Muscle of back (tissue), 11 donors: ENCODE data around the gene ERF. TPM values are rescaled to one million over a fixed set of nuclear protein-coding genes. Genes with fewer than 3 reads are reported as not detected.

Experiments
- DNase-seq, 3 donors: peaks; one replicate each; pipeline versions ENCODE4 v3.0.0 to v3.0.0-alpha.2; 2013
- polyA plus RNA-seq, 10 donors: library from polyadenylated mRNA; unstranded; fragments of 120-200 nt; gene quantifications; one replicate each; pipeline ENCODE4 v1.2.1, GENCODE V29; 2013; ENCODE audit not compliant: insufficient read length in 10 of 10

Gene ERF
- polyA plus RNA-seq, 10 donors = 28.5 to 46.1 (median 38.4) TPM

DNA sequence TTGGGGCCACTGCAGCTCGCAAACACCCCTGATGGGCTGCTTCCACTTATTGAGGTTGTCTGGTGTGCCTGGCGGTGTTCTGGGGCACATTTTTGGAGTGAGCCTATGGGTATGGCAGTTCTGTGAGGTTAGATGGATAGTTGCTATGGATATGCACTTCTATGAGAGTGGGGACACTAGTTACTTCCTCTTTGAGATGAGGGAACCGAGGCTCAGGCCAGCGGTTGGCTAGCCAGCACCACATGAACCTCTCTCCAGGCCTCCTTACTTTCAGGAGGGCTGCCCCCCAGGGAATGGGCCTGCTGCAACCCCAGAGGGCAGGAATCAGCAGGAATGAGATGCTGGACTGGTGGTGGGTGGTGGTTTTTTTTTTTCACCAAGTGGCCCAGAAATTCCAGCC, 33.5 kb upstream of the ERF start:
- DNase-seq = no peak

DNA sequence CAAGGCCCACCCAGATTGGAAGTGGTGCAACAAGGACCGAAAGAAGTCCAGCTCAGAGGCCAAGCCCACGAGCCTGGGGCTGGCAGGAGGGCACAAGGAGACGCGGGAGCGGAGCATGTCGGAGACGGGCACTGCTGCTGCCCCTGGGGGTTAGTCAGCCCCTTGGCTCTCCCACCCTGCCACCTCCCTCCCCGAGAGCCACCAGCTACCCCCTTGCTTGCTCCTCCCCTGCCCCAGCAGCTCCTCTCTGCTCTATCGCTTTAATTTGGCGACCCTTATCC, 32.8 kb upstream of the ERF start:
- DNase-seq = no peak

DNA sequence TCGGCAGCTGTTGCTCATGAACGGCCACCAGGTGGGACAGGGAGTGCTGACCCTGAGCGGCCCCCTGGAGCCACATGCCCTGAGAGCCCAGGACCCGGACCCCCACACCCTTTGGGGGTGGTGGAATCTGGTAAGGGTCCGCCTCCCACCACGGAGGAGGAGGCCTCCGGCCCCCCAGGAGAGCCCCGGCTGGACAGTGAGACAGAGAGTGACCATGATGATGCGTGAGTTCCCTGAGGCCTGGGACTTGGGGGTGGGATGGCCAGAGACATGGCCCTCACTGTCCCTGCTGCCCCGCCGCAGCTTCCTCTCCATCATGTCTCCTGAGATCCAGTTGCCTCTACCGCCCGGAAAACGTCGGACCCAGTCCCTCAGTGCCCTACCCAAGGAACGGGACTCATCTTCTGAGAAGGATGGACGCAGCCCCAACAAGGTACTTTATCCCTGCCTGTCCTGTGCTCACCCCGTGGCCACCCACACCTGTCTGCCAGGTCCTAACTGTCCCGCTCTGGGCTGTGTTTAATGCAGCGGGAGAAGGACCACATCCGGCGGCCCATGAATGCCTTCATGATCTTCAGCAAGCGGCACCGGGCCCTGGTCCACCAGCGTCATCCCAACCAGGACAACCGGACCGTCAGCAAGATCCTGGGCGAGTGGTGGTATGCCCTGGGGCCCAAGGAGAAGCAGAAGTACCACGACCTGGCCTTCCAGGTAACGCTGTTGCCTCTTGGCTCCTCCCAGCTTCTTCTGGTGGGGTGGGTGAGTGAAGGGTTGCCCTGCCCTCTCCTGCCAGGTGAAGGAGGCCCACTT, 32.3 kb upstream of the ERF start:
- no peak for DNase-seq

DNA sequence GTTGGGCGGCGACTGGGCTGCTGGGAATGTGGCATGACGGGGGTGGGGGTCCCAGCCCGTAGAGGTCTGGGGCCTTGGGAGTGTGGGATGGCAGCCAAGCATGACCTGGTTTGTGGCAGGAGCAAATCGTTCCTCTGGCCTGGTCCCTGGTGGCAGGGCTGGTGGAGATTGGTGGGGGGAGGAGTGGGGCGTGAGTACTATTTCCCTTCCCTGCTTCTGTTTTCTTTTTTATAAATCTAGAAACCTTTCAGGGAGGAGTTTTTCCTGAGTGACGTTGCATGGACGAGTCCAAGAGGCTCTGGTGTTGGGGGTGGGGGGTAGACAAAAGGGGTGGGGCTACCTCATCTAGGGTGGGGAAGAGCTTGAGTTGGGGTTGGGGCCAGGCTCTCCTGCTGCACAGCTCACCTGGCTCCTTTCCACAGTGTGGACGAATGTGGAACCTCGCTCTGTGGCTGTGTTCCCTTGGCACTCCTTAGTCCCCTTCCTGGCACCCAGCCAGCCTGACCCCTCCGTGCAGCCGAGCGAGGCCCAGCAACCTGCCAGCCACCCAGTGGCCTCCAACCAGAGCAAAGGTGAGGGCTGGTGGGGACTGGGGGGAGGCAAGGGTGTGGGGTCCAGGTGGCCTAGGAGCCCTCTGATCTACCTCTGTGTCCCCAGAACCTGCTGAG, 31.6 kb upstream of the ERF start:
- peak in 1 of 3 donors; percentile 61 for DNase-seq

DNA sequence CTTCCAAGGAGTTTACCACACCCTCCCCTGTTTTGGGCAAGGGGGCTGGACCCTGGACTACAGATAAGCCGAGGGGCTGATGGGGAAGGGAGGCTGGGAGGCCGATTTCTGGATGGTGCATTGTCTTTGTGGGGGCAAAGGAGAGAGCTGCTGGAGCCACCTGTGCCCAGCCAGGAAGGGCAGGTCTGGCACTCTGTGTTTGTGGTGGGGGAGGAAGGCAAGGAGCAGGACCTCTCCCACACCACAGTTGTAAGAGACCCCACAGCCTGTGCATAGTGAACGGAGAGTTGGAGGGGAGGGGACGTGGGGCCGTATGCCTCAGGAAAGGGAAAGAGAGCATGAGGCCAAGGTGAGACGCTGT, 31.0 kb upstream of the ERF start:
- no peak for DNase-seq

DNA sequence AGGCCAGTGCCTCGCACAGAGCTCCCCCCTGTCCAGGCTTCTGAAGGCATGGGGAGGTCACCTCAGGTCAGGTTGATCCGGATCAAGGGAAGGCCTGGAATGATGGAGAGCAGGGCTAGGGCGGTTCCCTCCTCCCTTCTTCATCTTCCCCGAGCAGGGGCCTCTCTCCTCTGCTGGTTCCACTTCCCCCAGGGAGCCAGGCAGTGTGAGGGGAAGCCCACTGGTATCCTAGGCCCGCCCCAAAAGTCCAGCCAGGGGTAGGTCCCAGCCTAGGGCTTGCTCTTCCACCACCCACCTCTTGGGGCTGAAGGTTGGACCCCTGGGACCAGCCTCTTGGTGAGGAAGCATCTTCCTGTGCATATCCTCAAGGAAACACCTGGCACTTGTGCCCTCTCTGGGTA, 30.6 kb upstream of the ERF start:
- DNase-seq = peak in 1 of 3 donors; percentile 56

DNA sequence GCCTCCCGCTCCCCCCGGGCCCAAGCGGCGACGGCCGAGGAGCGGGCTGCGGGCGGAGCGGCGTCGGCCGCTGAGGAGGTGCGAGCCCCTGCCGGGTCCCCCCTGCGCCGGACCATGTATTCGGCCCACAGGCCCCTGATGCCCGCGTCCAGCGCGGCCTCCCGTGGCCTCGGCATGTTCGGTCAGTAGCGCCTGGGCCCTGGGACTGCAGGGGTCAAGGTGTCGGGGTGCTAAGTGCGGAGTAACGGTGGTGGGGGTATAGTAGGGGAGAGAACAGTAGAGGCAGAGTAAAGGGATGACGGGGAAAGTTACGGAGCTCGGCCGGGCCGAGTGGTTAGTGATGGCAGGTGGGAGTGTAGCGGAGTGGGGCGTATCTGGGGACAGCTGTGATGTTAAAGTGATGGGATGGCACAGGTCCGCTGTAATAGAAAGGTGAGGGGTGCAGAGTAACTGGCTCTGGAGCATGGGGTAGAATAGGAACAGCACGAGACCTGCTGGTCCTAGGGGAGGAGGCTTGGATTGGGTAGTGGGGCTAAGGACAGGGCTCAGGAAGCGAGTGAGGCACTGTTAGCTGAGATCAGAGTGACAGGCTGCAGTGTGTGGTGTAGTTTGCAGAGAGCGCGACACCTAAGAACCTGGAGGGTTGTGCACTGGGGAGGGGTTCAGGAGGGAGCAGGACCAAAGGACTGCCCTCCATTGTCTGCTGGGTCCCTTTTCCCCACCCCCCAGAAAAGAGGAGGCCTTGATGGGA, 29.8 kb upstream of the ERF start:
- peak in 1 of 3 donors; percentile 67 for DNase-seq

DNA sequence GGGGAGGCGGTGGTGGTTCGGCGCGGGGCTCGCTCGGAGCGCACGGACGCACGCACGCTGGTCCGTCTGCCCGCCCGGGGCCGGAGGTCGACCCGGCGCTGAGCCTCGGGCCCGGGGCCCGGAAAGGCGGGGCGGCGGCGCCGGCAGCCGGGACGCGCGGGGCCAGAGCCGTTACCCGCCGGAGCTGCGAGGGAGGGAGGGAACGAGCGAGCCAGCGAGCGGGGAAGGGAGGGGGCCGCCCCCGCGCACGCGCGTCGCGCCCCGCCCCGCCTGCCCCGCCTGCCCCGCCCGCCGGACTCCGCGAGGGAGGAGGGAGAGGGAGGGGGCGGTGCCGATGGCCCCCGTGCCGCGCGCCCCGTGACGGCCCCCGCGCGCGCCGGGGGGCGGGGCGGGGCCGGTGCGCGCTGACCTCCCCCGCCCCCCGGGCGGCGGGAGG, 29.2 kb upstream of the ERF start:
- DNase-seq = peak; percentile 81 to 85 (median 85)

DNA sequence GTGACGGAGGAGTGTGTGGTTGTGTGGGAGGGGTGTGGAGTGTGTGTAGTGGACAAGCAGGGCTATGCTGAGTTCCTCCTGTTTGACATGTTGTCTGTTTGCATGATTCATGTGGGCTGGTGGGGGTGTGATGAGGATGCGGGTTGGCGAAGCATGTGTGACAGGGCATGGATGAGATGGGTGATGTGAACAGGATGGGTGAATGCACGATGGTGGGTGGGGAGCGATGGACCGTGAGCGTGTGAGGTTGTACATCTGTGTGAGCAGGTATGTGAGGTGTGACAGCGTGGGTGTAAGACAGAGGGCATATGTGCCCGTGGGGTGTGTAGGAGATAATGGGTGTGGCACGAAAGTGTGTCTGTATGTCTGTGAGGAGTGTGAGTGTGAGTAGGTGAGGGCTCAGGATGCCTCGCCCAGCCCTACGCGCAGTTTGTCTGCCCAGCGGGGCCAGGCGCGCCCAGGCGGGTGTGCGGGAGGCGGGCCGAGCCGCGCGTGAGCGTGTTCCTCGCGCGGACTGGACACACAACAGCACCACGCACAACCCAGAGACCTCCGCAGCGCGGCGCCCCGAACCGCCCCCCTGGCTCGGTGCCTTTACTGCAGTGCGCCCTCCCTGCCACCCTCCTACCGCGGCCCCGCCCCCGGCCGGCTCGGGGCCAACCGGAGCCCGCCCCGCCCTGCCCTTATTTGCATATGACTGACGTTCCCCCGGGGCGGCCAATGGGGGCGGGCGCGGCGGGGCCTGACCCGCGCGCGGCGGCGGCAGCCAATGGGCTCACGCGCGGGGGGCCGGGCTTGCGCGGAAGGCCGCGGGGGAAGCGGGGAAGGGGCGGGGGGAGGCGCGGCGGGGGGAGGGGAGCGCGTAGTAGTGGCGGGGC, 28.5 kb upstream of the ERF start:
- peak; percentile 96 to 98 (median 97) for DNase-seq

DNA sequence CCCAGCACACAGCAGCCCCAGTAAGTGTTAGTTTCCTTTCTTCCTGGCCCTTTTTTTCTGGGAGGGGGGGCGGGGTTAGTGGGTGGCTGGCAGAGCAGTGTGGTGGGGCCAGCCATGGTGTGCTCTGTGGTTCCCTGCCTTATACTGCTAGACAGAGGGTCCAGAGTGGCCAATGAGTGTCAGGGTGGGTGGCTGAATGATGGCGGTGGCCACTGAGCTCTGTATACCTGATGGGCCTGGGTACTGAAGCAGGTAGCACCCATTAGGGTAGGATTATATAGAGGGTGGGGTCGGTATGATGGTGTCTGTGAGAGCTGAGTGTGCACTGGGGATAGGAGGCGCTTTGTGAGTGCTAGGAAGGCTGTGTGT, 27.9 kb upstream of the ERF start:
- no peak for DNase-seq

DNA sequence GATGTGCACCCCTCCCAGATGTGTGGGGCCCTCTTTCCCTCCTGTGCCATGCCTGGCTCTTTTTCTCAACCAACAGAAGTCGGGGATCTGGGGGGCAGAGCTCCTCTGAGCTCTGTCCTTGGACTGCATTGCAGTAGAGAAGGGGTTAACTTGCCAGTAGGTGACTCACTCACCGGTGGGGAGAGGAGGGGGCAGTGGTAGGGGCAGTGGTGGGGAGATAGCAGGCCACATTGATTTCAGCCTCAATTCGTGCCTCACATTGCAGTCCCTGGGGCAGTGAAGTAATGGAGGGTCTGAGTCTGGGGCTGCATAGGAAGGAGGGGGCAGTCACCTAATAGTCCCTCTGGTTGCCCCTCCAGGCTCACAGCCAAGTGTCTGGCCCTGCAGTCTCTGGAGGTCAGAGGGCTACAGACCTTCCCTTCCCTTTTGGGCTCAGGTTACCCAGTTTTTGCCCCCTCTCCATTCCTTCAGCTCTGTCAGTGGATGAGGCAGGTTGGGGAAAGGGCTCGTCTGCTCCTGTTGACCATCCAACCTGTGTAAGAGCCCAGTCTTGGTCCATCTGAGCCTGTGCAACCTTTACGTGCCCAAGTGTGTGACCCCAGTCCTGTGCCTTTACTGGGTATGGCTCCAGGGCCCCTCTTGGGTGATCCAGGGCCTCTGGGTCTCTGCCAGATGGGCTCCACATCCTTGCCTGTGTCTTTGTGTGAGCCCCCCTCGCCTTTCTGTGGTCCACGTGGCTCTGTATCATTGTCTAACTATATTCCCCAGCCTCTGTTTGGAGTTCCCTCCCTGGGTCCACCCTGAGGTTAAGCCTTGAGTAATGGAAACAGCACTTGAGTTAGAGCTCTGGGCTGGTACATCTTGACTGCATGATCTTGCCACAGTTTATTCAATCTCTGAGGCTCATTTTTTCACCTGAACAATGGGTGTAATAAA, 27.2 kb upstream of the ERF start:
- peak in 2 of 3 donors; percentile 41 to 68 for DNase-seq

DNA sequence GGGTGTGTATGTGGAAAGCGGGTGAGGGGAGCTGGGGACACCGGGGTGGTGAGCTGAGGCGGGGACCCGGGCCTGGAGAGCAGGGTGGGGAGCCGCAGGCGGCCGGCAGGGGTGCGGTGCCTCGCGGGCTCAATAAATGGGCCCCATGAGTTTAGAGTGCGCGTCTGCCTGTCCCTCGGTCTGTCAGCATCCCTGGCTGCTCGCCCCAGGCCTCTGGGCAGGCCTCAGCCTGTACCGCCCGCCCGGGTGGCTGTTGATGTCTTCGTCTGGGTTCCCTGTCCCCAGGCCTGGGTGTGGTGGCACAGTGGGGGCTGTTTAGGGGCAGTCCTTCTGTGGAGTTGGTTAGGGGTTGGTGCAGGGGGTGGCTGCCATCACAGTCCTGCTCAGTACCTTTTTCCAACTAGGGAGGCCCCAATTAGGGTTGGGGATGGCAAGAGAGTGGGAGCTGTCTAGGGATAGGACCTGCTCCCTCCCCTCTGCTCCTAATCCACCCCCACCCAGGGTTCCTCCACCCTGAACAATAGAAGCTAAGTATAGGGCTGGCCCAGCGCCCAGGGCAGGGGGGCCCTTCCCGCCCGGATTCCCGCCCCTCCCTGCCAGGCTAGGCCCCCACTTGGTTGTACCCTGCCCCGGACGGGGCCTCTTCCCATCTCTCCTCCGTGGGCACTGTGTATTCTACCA, 26.4 kb upstream of the ERF start:
- peak in 1 of 3 donors; percentile 75 for DNase-seq

DNA sequence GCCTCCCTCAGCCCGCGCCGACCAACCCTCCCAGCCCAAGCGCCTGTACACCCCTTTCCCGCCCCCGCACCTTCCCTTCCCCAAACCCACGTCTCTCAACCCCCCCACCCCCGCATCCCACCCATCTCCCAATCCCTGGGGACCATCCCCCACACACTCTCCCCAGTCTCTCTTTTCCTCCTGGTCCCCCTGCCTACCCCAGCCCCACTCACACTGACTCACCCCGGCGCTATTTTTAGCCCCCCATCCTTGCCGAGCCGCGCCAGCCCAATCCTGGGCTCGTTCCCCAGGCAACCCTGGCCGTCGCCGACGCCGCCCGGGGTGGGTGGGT, 25.9 kb upstream of the ERF start:
- no peak for DNase-seq

DNA sequence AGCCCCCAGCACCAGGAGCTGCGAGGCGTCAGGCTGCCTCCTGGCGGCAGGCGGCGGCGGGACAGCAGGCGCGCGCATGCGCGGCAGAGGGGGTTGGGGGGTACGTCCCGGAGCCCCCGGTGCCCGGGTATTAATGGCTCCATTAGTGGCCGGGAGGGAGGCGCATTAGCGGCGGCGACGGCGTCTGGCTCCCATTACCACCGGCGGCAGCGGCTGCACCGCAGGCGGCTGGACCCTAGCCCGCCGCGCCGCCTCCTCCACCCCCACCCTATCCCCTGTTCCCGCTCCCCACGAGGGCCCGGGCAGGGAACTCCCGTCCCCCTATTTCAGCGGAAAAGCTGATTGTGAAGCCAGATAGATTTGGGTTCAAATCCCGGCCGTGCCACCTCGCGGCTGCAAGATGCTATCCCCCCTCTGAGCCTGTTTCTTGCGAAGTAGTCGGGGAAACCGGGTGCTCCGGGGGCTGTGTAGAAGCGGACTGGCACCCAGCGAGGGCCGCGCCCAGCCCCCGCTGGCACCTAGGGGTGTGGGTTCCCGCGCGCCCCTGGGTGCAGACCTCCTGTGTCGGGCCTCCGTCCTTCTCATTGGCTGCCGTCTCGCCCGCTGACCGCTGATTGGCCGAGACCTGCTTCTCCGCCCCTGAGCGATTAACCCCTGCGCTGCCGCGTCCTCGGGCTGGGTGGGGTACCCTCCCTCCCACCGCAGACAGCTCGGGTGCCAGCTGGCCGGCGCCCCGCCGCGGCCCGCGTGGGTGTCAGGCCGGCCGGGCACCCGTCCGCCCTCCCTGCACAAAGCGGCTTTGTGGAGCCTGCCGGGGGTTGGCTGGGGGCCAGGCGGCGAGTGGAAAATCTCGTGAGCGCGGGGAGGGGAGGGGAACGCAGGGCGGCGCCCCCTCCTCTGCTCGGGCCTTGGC, 25.2 kb upstream of the ERF start:
- DNase-seq = peak; percentile 94 to 98 (median 94)

DNA sequence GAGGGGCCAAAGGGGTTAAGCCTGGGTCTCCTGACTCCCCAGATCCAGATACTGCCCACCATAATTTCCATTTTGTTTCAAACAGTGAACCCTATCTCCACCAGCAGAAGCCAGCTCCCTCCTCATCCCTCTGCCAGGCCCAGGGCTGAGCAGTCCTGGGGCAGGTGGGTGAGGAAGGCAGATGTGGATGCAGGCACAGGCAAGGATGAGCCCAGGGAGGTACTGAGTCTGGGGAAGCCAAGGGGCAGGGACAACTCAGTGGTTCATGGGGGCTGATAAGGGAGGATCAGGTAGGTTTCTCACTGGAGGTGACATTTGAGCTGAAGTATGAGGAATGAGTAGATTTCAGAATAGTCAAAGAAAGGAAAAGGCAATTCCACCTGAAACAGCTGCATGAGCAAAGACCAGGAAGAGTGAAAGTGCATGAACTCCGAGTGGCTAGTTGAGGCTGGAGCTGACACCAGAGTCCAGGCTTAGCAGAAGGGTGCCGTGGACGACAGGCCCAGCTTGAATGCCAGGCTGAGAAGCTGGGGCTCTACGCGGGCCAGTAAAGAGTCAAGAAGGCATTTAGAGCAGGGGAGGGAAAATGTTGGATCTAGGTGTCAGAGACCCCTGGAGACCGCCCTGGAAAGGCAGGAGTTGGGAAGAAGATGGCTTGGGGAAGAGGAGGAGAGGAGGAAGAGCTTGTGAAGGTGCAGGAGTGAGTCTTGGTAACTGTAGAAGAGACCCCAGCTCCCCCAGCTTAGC, 24.4 kb upstream of the ERF start:
- no peak for DNase-seq

DNA sequence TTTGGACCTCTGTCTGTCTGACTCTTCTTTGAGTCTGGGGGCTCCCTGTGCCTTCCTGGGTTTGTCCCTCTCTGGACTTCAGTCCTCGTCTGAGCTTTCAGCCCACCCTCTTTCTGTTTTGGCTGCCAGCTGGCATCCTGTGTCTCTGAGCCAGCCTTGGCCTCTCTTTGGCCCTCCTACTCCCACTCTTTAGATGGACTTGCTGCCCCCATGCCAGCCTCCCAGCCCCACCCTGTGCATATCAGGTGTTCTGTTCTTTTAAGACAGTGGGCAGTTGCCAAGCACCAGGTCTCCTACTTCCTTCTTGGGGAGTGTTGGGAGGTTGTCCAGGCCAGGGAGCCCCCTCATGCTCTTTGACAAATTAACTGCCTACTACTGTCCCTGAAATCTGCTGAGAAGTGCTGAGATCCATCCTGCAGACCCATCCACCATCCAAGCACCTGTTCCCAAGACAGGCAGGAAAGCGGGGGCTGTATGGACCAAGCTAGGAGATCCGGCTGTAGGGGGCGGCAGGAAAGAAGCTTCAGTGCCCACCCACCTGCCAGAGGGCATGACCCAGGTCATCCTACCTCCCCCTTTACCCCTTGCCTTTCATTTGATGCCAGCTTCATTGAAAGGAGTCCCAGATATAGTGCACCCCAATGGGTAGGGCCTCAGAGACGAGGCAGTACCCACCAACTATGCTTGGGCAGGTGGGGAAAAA, 23.7 kb upstream of the ERF start:
- DNase-seq = no peak

DNA sequence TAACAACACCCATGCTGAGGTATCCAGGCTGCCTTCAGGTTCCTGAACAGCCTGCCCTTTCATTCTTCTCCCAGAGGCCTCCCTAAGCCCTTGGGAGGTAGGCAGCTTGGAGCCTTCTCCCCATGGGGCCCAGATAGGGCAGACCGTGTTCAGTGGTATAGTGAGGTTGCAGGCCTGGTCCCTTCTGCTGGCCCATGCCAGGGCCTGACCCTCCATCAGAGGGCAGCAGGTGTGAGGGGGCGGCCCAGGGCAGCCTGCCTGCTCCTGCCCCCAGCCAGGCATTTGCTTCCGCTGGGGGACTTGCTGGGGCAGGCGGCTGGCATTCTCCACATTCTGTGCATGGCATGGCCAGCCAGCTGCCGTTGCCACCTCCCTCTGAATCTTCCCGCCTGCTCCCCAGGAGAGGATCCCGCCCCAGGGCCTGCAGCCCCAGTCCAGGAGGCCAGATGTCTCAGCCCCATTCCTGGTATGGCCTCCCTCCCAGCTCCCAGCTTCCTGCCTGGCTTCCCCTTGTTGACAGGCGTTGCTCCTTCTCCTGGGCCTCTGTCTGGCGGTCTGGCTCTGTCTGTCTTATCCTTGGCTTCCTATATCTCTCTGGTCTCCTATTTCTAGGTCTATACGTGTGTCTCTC, 23.0 kb upstream of the ERF start:
- peak; percentile 42 to 80 (median 58) for DNase-seq
